VCaP (cell line): Measurements from ENCODE around the gene PACSIN2.
A peak's percentile ranks its signal among the peaks of the same experiment; 100 is the strongest.

Source experiments
- H3K27ac ChIP-seq: fragments of 450-650 bp; 2 replicates; pipeline ENCODE4 v1.5.1; 2017
- CTCF ChIP-seq: fragments of 450-650 bp; conservative IDR thresholded peaks from 2 replicates; pipeline ENCODE4 v1.5.1; 2017; ENCODE audit warnings: mild to moderate bottlenecking, moderate library complexity

Gene PACSIN2

GRCh38 chr22:42928969-42929837 is 85.7 kb downstream of the PACSIN2 start:
- peak overlapping the region; percentile 95; the same call in 1 of the 2 replicates for H3K27ac ChIP-seq
- TF ChIP-seq CTCF: no peak

- TF ChIP-seq CTCF: no peak
- H3K27ac ChIP-seq: peak overlapping the region; percentile 95
These were observed 87.0 kb downstream of the PACSIN2 start for GRCh38 chr22:42927966-42928365.

- H3K27ac ChIP-seq: peak overlapping the region; percentile 95
- no peak for TF ChIP-seq CTCF
These were observed 88.2 kb downstream of the PACSIN2 start for GRCh38 chr22:42926768-42927167.

- peak overlapping the region; percentile 95 for H3K27ac ChIP-seq
- no peak for TF ChIP-seq CTCF
These were observed 88.8 kb downstream of the PACSIN2 start for GRCh38 chr22:42926104-42926503.

- TF ChIP-seq CTCF: no peak
- peak overlapping the region; percentile 95 for H3K27ac ChIP-seq
These were observed 89.4 kb downstream of the PACSIN2 start for GRCh38 chr22:42925598-42925997.

- peak overlapping the region; percentile 95 for H3K27ac ChIP-seq
These were observed 89.9 kb downstream of the PACSIN2 start for GRCh38 chr22:42925031-42925430.

GRCh38 chr22:42924436-42924835 is 90.5 kb downstream of the PACSIN2 start:
- peak overlapping the region; percentile 95 for H3K27ac ChIP-seq
- TF ChIP-seq CTCF: no peak

- peak overlapping the region; percentile 95 for H3K27ac ChIP-seq
These were observed 92.4 kb downstream of the PACSIN2 start for GRCh38 chr22:42922374-42923191.

More at GRCh38 chr22:42922374-42923191, 92.4 kb downstream of the PACSIN2 start:
- TF ChIP-seq CTCF: no peak
